Measurements from ENCODE around the gene GSX1. TPM values are rescaled to one million over a fixed set of nuclear protein-coding genes. Genes with fewer than 3 reads are reported as not detected.

The GSX1 gene
- total and polyA plus RNA-seq, 2 donors (not counting 3 experiments of a cell fraction or from before 2014, with no cell fraction given) = not detected

DNA sequence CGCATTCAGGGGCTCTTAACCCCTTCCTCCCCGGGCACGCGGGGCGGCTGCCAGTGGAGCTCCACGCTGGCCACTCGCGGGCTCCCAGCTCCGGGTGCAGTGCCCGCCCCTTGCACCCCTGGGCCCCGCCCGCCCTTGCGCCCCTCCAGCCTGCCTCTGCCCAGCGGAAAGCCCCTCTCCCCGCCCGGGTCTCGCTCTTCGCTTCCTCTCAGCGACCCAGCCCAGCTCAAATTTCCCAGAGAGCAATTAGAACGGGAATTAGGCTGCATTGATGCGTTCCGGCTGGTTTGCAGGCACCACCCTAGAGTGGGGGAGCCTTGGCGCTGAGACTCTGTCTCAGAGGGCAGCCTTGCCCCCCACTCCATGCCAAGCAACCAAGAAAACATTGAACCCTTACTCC is 1.8 kb upstream of the GSX1 start:
- no peaks in the 10 kb centered on the region for H4K20me1 ChIP-seq (replicated peaks; ENCODE audit: control insufficient read depth, extremely low read depth, insufficient read depth, low read length)
- no peaks in the 10 kb centered on the region for H3K9me1 ChIP-seq (replicated peaks; ENCODE audit: control insufficient read depth, extremely low read depth, insufficient read depth, low read length)
- H2AFZ ChIP-seq (ENCODE audit: low read depth, low read length) = no peak overlapping the region
- H3K9ac ChIP-seq (replicated peaks; ENCODE audit: extremely low read depth, insufficient read depth, low read length) = no peak overlapping the region
- no peaks in the 10 kb centered on the region for H3K79me2 ChIP-seq (ENCODE audit: control insufficient read depth, insufficient read depth, low read length)
- ChIA-PET POLR2A (no interaction called here), CTCF (interaction anchor here (0.6 to 1.6 kb wide), 2 partner anchors 36 to 163 kb away, joined by 3 to 5 read pairs; no protein-coding TSS in a partner anchor)
- no peak overlapping the region for H3K4me2 ChIP-seq (ENCODE audit: insufficient read depth, low read length)
- H3K9me3 ChIP-seq (replicated peaks; ENCODE audit: control insufficient read depth, insufficient read depth, low read length) = no peaks in the 10 kb centered on the region
- no peak for TF ChIP-seq MYC (IDR thresholded peaks at IDR 0.05; ENCODE audit: low read depth, low read length)
- TF ChIP-seq POLR2A (IDR thresholded peaks at IDR 0.05; ENCODE audit: low read depth, low read length) = no peak
- TF ChIP-seq CTCF (IDR thresholded peaks at IDR 0.05; ENCODE audit: extremely low read depth in 1 of 2, insufficient read depth in 1 of 2, low read depth in 1 of 2, low read length in 2 of 2) = no peak
- no peak for TF ChIP-seq EZH2 (IDR thresholded peaks at IDR 0.05; ENCODE audit: borderline replicate concordance, low read depth, low read length, severe bottlenecking)
- no peak for TF ChIP-seq GATA2 (IDR thresholded peaks at IDR 0.05; ENCODE audit: insufficient read depth, insufficient read length, low read depth, low read length)
- TF ChIP-seq FOS (IDR thresholded peaks at IDR 0.05; ENCODE audit: borderline replicate concordance, insufficient read depth, low read length) = no peak
- TF ChIP-seq MAX (IDR thresholded peaks at IDR 0.05; ENCODE audit: insufficient read depth, insufficient read length) = no peak
- TF ChIP-seq JUN (IDR thresholded peaks at IDR 0.05; ENCODE audit: borderline replicate concordance, insufficient read depth, insufficient read length, low read depth) = no peak
- no peak for TF ChIP-seq POLR2AphosphoS5 (IDR thresholded peaks at IDR 0.05; ENCODE audit: insufficient read depth, low read depth, low read length)
- no peaks in the 10 kb centered on the region for H3K4me1 ChIP-seq (ENCODE audit: control insufficient read depth, extremely low read depth, insufficient read depth, low read length)
- no peaks in the 10 kb centered on the region for H3K36me3 ChIP-seq (ENCODE audit: control insufficient read depth in 2 of 2, extremely low read depth in 1 of 2, insufficient read depth in 2 of 2, low read length in 2 of 2)
- no TSS peak for BruUV-seq (replicated peaks)
- H3K4me3 ChIP-seq (replicated peaks in 1 of 3; ENCODE audit: insufficient read depth in 1 of 3, low read depth in 1 of 3, low read length in 3 of 3) = no peak overlapping the region
- intact Hi-C loops (cut with micrococcal nuclease) = loop anchor here (10.0 kb wide), 1 partner anchor 166 kb away; the partner anchor contains the start of genes LNX2 and POLR1D
- FAIRE-seq = no peak
- dilution Hi-C loops (cut with MboI; ENCODE audit: extremely low pct_ligation_motif_present, low sequenced_read_pairs) = no loop called here
- peaks cover 64 to 75% of the 10 kb centered on the region in 2 experiments for H3K27me3 ChIP-seq (ENCODE audit: control insufficient read depth in 2 of 2, insufficient read depth in 2 of 2, low read length in 2 of 2)
- DNase-seq (ENCODE audit: low read depth, low spot score) = no peak
- no peak overlapping the region for H3K27ac ChIP-seq (ENCODE audit: insufficient read depth, low read depth, low read length)

Data from endothelial cell of umbilical vein (primary cell).